Testis (tissue), 2 donors: Measurements from ENCODE around the gene ABCA13.

Source experiments
- POLR2A ChIP-seq: fragments of 450-650 bp; IDR thresholded peaks from one replicate; pipeline ENCODE4 v1.6.1; 2017; ENCODE audit warnings: antibody characterized with exemption, mild to moderate bottlenecking, moderate library complexity
- TF ChIP-seq, protein P1 (sequence below), 3 experiments: fragments of 450-650 bp in 2 of 3; fragments of 200-600 bp in 1 of 3; sonication (generic) in 1 of 3; IDR thresholded peaks; one replicate each; pipeline ENCODE4 v1.5.1; 2016 to 2019; ENCODE audit warnings: antibody characterized with exemption in 3 of 3, mild to moderate bottlenecking in 2 of 3, moderate library complexity in 1 of 3

DNA sequence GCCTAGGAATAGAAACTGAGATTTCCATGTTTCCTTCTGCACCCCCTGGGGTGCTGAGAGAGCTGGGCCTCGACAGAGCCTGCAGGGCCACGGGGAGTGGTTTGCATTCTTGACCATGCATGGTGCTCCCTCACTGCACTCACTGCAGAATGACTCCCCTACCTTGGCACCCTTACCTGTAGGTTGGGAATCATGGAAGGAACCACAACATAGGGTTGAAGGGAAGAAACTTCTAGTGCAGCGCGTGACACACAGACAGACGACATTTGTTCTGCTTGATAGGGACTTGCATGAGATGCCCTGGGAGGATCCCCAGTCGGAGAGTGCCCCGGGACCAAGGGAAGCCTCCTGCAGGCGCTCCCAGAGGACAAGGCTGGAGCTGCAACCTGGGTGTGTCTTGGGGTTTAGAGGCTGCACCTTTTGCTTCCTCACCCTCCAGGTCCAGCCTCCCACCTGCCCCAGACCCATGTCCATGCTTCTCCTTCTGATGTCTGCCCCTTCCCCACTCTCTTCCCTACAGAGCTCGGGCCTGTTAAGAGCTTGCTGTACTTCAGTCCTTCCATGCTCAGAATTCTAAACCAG, 245.2 kb downstream of the ABCA13 start:
- TF ChIP-seq, protein P1, sequence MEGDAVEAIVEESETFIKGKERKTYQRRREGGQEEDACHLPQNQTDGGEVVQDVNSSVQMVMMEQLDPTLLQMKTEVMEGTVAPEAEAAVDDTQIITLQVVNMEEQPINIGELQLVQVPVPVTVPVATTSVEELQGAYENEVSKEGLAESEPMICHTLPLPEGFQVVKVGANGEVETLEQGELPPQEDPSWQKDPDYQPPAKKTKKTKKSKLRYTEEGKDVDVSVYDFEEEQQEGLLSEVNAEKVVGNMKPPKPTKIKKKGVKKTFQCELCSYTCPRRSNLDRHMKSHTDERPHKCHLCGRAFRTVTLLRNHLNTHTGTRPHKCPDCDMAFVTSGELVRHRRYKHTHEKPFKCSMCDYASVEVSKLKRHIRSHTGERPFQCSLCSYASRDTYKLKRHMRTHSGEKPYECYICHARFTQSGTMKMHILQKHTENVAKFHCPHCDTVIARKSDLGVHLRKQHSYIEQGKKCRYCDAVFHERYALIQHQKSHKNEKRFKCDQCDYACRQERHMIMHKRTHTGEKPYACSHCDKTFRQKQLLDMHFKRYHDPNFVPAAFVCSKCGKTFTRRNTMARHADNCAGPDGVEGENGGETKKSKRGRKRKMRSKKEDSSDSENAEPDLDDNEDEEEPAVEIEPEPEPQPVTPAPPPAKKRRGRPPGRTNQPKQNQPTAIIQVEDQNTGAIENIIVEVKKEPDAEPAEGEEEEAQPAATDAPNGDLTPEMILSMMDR (IDR thresholded peaks at IDR 0.05): no peak
- TF ChIP-seq POLR2A: no peak
